Transverse colon (tissue), 4 donors: ENCODE data around the gene SLC25A14. TPM values are rescaled to one million over a fixed set of nuclear protein-coding genes. Genes with fewer than 3 reads are reported as not detected.
"Not testable (repeated sequence)": the region's sequence is repeated elsewhere in the genome, so short reads cannot be mapped to it uniquely, and the experiment has no call there.

ENCODE experiments used
- DNase-seq: peaks from one replicate; pipeline ENCODE4 v3.0.0-alpha.2; 2019
- H3K27ac ChIP-seq, 4 donors: fragments of 200-600 bp; sonication (generic); 2 replicates each; pipeline ENCODE4 v1.5.1; 2016 to 2018; ENCODE audit warnings: inconsistent platforms in 4 of 4
- H3K27me3 ChIP-seq: fragments of 200-600 bp; sonication (generic); 2 replicates; pipeline ENCODE4 v1.5.1; 2017; ENCODE audit warnings: inconsistent platforms
- H3K36me3 ChIP-seq, 4 donors: fragments of 200-600 bp; sonication (generic); 2 replicates each; pipeline ENCODE4 v1.5.1; 2017 to 2019; ENCODE audit warnings: inconsistent platforms in 4 of 4
- H3K4me1 ChIP-seq, 4 donors: fragments of 200-600 bp; sonication (generic); 2 replicates each; pipeline ENCODE4 v1.5.1; 2017 to 2020; ENCODE audit warnings: inconsistent platforms in 4 of 4
- H3K4me3 ChIP-seq, 4 donors: fragments of 200-600 bp; sonication (generic); 1 replicate in 1 of 4; 2 replicates in 3 of 4; pipeline versions ENCODE4 v1.5.1 to v1.6.1; 2017 to 2019; ENCODE audit warnings: inconsistent platforms in 4 of 4
- H3K9me3 ChIP-seq, 2 donors: fragments of 200-600 bp; sonication (generic); 2 replicates each; pipeline ENCODE4 v1.5.1; 2017 to 2019; ENCODE audit warnings: inconsistent platforms in 2 of 2
- CTCF ChIP-seq, 5 experiments: fragments of 200-600 bp in 3 of 5; fragments of 450-650 bp in 2 of 5; sonication (generic) in 3 of 5; IDR thresholded peaks; 1 replicate in 2 of 5; 2 replicates in 3 of 5; pipeline ENCODE4 v1.5.1; 2016 to 2017; ENCODE audit warnings: antibody characterized with exemption in 5 of 5, inconsistent platforms in 3 of 5, mild to moderate bottlenecking in 2 of 5, moderate library complexity in 1 of 5
- EP300 ChIP-seq: sonication (generic); formaldehyde crosslinking; IDR thresholded peaks from one replicate; pipeline ENCODE4 v1.6.1; 2017; ENCODE audit warnings: antibody characterized with exemption, low read depth
- POLR2A ChIP-seq: fragments of 450-650 bp; IDR thresholded peaks from one replicate; pipeline ENCODE4 v1.6.1; 2016; ENCODE audit warnings: antibody characterized with exemption, mild to moderate bottlenecking, moderate library complexity
- POLR2AphosphoS5 ChIP-seq, 3 donors: sonication (generic); formaldehyde crosslinking; IDR thresholded peaks; one replicate each; pipeline ENCODE4 v1.6.1; 2016; ENCODE audit warnings: antibody characterized with exemption in 3 of 3
- WGBS, 2 donors: methylation state at CpG; one replicate each; pipeline ENCODE4 v1.1.5; 2018; ENCODE audit warnings: low coverage in 1 of 2; 5-methylcytosine and 5-hydroxymethylcytosine counted together
- in situ Hi-C, 4 donors: fragments of 200-750 bp; cut with MboI; loops; one replicate each; pipeline versions ENCODE4 v1.15.0 to v1.15.1; 2017; ENCODE audit warnings: low sequenced_read_pairs in 3 of 4, low pct_ligation_motif_present in 1 of 4, low pct_unique_long_range_greater_than_20kb in 1 of 4
- intact Hi-C: fragments of 100-400 bp; cut with DNase I; formaldehyde crosslinking; loops from one replicate; pipeline ENCODE4 v1.15.1; 2023; ENCODE audit warnings: low total_unique reads
- total RNA-seq, 4 donors: library from RNA; depleted of rRNA; stranded (reverse); fragments of >200 nt; gene quantifications; one replicate each; pipeline ENCODE4 v1.1.0, GENCODE V29; 2016

The SLC25A14 gene
- total RNA-seq, 4 donors from 2014 or later: 2.8 to 10.5 (median 7.2) TPM

- no peaks in the 10 kb centered on the region for H3K27me3 ChIP-seq
- no peaks in the 10 kb centered on the region for H3K36me3 ChIP-seq
- H3K9me3 ChIP-seq: no peaks in the 10 kb centered on the region
- no peak overlapping the region for H3K27ac ChIP-seq
- DNase-seq: no peak
- WGBS, 2 donors: 63% methylated on average over 4 of the region's 4 CpGs; no CpG with 5 or more reads in 1 of the 2 donors
- H3K4me3 ChIP-seq: no peak overlapping the region
- peaks cover 0 to 3% (median 1%) of the 10 kb centered on the region in 4 donors for H3K4me1 ChIP-seq
- TF ChIP-seq POLR2AphosphoS5 (IDR thresholded peaks at IDR 0.05) (no peak), CTCF (IDR thresholded peaks at IDR 0.05) (no peak), POLR2A (no peak), EP300 (no peak)
- intact Hi-C loops (no loop called here), in situ Hi-C loops (no loop called here)
These were observed 3.2 kb upstream of the SLC25A14 start for GRCh38 chrX:130336531-130336930.

GRCh38 chrX:130338869-130339268 is 850 bp upstream of the SLC25A14 start:
- intact Hi-C loops, H3K27me3 ChIP-seq, DNase-seq, H3K36me3 ChIP-seq, in situ Hi-C loops, H3K27ac ChIP-seq, H3K4me1 ChIP-seq, H3K9me3 ChIP-seq: not testable (repeated sequence)
- 63 to 66% methylated on average over 4 to 8 of the region's 8 CpGs for WGBS, 2 donors
- peak overlapping the region in 2 of 4 donors; percentile 57 to 85 for H3K4me3 ChIP-seq

- TF ChIP-seq EP300 (no peak), POLR2A (no peak), CTCF (IDR thresholded peaks at IDR 0.05) (no peak), POLR2AphosphoS5 (IDR thresholded peaks at IDR 0.05) (no peak)
- DNase-seq: no peak
- H3K4me3 ChIP-seq: peak overlapping the region; percentile 57 to 85 (median 74)
- no peaks in the 10 kb centered on the region for H3K36me3 ChIP-seq
- WGBS, 2 donors: 50% methylated on average over 9 of the region's 9 CpGs; no CpG with 5 or more reads in 1 of the 2 donors
- intact Hi-C loops: no loop called here
- in situ Hi-C loops: no loop called here
- H3K4me1 ChIP-seq: peaks cover 0 to 3% (median 1%) of the 10 kb centered on the region in 4 donors
- H3K27ac ChIP-seq: peak overlapping the region; percentile 48 to 85 (median 72)
- no peaks in the 10 kb centered on the region for H3K27me3 ChIP-seq
- H3K9me3 ChIP-seq: no peaks in the 10 kb centered on the region
These were observed 552 bp downstream of the SLC25A14 start for GRCh38 chrX:130340271-130340670.

- Histone ChIP-seq H3K9me3 (no peaks in the 10 kb centered on the region), H3K36me3 (no peaks in the 10 kb centered on the region), H3K27ac (no peak overlapping the region), H3K4me1 (peaks cover 0 to 3% (median 1%) of the 10 kb centered on the region in 4 donors), H3K27me3 (no peaks in the 10 kb centered on the region), H3K4me3 (no peak overlapping the region)
- in situ Hi-C loops (no loop called here), intact Hi-C loops (no loop called here)
- TF ChIP-seq CTCF (IDR thresholded peaks at IDR 0.05): no peak
- TF ChIP-seq EP300: no peak
- TF ChIP-seq POLR2A: no peak
- TF ChIP-seq POLR2AphosphoS5 (IDR thresholded peaks at IDR 0.05): no peak
- no peak for DNase-seq
- 88% methylated on average over 1 of the region's 1 CpG; no CpG with 5 or more reads in 1 of the 2 donors for WGBS, 2 donors
These were observed 3.7 kb downstream of the SLC25A14 start for GRCh38 chrX:130343411-130343810.

- in situ Hi-C loops (no loop called here), intact Hi-C loops (no loop called here)
- H3K4me3 ChIP-seq: no peak overlapping the region
- H3K27ac ChIP-seq: no peak overlapping the region
- H3K36me3 ChIP-seq: no peaks in the 10 kb centered on the region
- no peaks in the 10 kb centered on the region for H3K27me3 ChIP-seq
- no peaks in the 10 kb centered on the region for H3K4me1 ChIP-seq
- no peak for DNase-seq
- 32 to 45% methylated on average over 1 of the region's 1 CpG for WGBS, 2 donors
- TF ChIP-seq CTCF (IDR thresholded peaks at IDR 0.05) (no peak), POLR2AphosphoS5 (IDR thresholded peaks at IDR 0.05) (no peak), POLR2A (no peak), EP300 (no peak)
- H3K9me3 ChIP-seq: no peaks in the 10 kb centered on the region
These were observed 7.6 kb downstream of the SLC25A14 start for GRCh38 chrX:130347321-130347720.
